ENCODE data around the gene GGTA1.
"Not testable (repeated sequence)": the region's sequence is repeated elsewhere in the genome, so short reads cannot be mapped to it uniquely, and the experiment has no call there.

The GGTA1 gene

DNA sequence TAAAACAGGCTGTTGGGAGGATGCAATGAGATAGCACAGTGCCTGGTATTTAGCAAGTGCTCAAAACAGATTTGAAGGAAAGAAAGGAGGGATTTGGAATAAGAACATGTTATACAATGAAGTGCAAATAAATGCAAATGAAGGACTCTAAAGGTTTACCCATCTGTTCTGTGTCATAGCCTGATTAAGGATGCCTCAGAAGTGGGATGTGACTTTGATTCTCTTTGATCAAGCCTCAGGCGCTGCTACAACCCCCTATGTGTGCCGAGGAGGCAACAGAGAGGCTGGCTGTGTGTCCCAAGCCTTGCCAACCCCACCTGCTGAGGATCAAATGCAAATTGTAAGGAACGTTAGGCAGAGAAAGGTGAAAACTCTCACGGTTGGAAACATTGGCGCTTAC lies 27.2 kb downstream of the GGTA1 start:
- no peaks in the 10 kb centered on the region for H3K27me3 ChIP-seq (ENCODE audit: control insufficient read depth, insufficient read depth, low read length)
- no peaks in the 10 kb centered on the region for H3K36me3 ChIP-seq (ENCODE audit: control insufficient read depth, insufficient read depth, low read length)
- no peak overlapping the region for H2AFZ ChIP-seq
- H3K4me1 ChIP-seq: no peaks in the 10 kb centered on the region
- no peak overlapping the region for H3K27ac ChIP-seq
- no peaks in the 10 kb centered on the region for H3K79me2 ChIP-seq
- TF ChIP-seq, protein P1, sequence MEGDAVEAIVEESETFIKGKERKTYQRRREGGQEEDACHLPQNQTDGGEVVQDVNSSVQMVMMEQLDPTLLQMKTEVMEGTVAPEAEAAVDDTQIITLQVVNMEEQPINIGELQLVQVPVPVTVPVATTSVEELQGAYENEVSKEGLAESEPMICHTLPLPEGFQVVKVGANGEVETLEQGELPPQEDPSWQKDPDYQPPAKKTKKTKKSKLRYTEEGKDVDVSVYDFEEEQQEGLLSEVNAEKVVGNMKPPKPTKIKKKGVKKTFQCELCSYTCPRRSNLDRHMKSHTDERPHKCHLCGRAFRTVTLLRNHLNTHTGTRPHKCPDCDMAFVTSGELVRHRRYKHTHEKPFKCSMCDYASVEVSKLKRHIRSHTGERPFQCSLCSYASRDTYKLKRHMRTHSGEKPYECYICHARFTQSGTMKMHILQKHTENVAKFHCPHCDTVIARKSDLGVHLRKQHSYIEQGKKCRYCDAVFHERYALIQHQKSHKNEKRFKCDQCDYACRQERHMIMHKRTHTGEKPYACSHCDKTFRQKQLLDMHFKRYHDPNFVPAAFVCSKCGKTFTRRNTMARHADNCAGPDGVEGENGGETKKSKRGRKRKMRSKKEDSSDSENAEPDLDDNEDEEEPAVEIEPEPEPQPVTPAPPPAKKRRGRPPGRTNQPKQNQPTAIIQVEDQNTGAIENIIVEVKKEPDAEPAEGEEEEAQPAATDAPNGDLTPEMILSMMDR (IDR thresholded peaks at IDR 0.05): no peak
- H3K4me2 ChIP-seq (ENCODE audit: low read length): no peak overlapping the region
- H3K9me3 ChIP-seq (ENCODE audit: control insufficient read depth, low read length): no peaks in the 10 kb centered on the region
- no peak overlapping the region for H3K9ac ChIP-seq
- no peak overlapping the region for H3K4me3 ChIP-seq (ENCODE audit: low read depth, low read length)

DNA sequence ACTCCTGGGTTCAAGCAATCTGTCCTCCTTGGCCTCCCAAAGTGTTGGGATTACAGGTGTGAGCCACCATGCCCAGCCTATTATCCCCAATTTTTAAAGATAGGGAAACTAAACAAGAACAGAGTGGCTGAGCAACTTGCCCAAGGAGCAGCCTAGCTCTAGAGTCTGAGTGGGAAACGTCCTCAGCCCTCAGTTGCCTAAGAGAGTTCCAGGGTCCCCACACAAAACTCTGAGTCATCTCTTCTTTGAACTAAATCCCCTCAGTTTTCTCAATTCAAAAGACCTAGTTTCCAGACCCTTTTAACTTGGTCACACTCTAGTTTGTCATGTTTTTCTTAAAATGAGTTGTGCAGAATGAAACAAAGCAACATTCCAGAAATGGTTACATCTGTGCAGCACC lies 33.5 kb downstream of the GGTA1 start:
- Histone ChIP-seq H3K27me3 (ENCODE audit: control insufficient read depth, insufficient read depth, low read length) (no peaks in the 10 kb centered on the region), H3K79me2 (no peaks in the 10 kb centered on the region), H3K36me3 (ENCODE audit: control insufficient read depth, insufficient read depth, low read length) (no peaks in the 10 kb centered on the region), H3K4me3 (ENCODE audit: low read depth, low read length) (no peak overlapping the region), H3K4me2 (ENCODE audit: low read length) (no peak overlapping the region), H3K27ac (no peak overlapping the region), H3K9me3 (ENCODE audit: control insufficient read depth, low read length) (no peaks in the 10 kb centered on the region), H2AFZ (no peak overlapping the region), H3K9ac (no peak overlapping the region), H3K4me1 (no peaks in the 10 kb centered on the region)
- TF ChIP-seq, protein P1 (IDR thresholded peaks at IDR 0.05): no peak

DNA sequence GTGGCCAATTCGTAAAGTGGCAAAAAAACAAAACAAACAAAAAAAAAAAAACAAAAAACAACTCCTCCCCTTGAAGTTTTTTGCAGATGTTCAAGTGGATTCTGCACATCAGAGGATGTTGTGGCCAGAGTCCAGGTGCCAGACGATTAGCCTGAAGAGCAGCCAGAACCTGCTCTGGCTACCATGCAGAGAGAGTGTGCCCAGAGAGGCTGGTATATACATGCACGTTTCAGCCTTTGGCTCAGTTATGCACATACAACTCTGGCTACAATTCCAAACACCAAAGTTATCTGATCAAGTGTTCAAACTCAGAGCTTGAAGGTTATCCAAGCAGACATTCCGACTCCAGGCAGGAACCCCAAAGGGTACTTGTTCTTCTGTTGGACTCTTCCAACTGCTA lies 34.7 kb downstream of the GGTA1 start:
- Histone ChIP-seq H3K79me2 (no peaks in the 10 kb centered on the region), H3K4me2 (ENCODE audit: low read length) (no peak overlapping the region), H3K4me1 (no peaks in the 10 kb centered on the region), H3K27ac (no peak overlapping the region), H3K9me3 (ENCODE audit: control insufficient read depth, low read length) (no peaks in the 10 kb centered on the region), H3K27me3 (ENCODE audit: control insufficient read depth, insufficient read depth, low read length) (no peaks in the 10 kb centered on the region), H3K9ac (no peak overlapping the region), H2AFZ (no peak overlapping the region), H3K4me3 (ENCODE audit: low read depth, low read length) (no peak overlapping the region), H3K36me3 (ENCODE audit: control insufficient read depth, insufficient read depth, low read length) (no peaks in the 10 kb centered on the region)
- TF ChIP-seq, protein P1 (IDR thresholded peaks at IDR 0.05): no peak

DNA sequence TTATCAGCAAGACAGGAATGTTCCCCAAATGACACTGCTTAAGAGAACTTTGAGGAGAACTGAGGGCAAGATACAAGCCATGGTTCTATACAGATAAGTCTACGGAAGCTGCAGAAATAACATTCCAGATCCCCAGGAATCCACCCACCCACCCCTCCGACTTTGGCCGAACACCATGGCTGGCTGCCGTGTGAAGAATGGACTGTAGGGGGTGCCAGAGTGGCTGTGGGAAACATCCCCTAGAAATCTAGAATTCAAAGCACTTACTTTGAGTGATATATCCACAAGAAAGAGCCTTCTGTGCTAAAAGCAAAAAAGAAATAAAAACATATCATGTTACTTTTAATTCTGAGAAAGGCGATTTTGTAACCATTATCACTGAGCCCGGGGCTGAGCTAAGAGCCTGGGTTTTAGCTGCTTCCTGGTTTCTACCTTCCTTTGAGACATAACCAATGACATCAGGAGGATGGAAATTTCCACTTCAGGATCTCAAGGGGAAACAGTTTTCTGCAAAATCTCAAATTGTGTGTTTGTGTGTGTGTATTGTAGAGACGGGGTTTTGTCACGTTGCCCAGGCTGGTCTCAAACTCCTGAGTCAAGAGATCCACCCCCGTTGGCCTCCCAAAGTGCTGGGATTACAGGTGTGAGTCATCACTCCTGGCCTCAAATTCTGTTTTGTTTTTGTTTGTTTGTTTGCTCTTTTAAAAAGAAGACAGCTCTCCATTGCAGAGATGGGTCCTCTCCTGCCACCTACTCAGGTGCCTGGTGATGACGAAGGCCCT lies 36.4 kb downstream of the GGTA1 start:
- Histone ChIP-seq H3K36me3 (ENCODE audit: control insufficient read depth, insufficient read depth, low read length) (no peaks in the 10 kb centered on the region), H3K79me2 (no peaks in the 10 kb centered on the region), H3K27ac (no peak overlapping the region), H3K9ac (no peak overlapping the region), H3K4me2 (ENCODE audit: low read length) (no peak overlapping the region), H2AFZ (no peak overlapping the region), H3K9me3 (ENCODE audit: control insufficient read depth, low read length) (no peaks in the 10 kb centered on the region), H3K4me1 (no peaks in the 10 kb centered on the region), H3K4me3 (ENCODE audit: low read depth, low read length) (no peak overlapping the region), H3K27me3 (ENCODE audit: control insufficient read depth, insufficient read depth, low read length) (no peaks in the 10 kb centered on the region)
- TF ChIP-seq, protein P1 (IDR thresholded peaks at IDR 0.05): peak; percentile 51

DNA sequence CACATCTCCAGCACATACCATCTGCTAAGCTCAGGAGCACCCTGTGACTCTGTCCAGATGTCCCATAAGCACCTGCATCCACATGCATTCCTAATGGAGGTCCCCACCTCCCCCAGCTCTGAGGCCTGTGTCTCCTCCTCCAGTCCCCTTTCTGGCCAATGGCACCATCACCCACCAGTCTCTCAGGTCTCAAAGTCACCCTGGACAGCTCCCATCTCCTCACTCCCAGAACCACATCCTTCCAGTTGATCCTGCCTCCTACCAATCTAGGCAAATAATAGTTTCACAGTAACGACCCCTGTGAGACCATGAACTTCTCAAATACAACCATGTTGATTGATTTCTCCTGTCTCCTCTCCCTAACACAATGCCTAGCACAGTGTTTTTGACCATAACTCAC lies 40.1 kb downstream of the GGTA1 start:
- no peak overlapping the region for H3K4me3 ChIP-seq (ENCODE audit: low read depth, low read length)
- no peak overlapping the region for H3K4me2 ChIP-seq (ENCODE audit: low read length)
- H3K27ac ChIP-seq: no peak overlapping the region
- no peaks in the 10 kb centered on the region for H3K36me3 ChIP-seq (ENCODE audit: control insufficient read depth, insufficient read depth, low read length)
- no peaks in the 10 kb centered on the region for H3K79me2 ChIP-seq
- no peaks in the 10 kb centered on the region for H3K4me1 ChIP-seq
- no peaks in the 10 kb centered on the region for H3K27me3 ChIP-seq (ENCODE audit: control insufficient read depth, insufficient read depth, low read length)
- no peaks in the 10 kb centered on the region for H3K9me3 ChIP-seq (ENCODE audit: control insufficient read depth, low read length)
- H2AFZ ChIP-seq: no peak overlapping the region
- TF ChIP-seq, protein P1 (IDR thresholded peaks at IDR 0.05): no peak
- H3K9ac ChIP-seq: no peak overlapping the region

DNA sequence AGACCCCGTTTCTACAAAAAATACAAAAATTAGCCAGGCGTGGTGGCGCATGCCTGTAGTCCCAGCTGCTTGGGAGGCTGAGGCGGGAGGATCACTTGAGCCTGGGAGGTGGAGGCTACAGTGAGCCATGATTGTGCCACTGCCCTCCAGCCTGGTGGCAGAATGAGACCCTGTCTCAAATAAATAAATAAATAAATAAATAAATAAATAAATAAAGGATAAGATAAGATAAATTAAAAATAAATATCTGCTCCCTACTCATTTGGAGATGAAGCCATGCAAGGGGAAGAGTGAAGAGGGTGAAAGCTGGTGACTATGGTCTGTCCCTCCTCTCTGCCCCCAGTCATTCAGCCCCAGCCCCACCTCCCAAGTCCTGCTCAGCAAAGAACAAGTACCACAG lies 41.2 kb downstream of the GGTA1 start:
- not testable (repeated sequence) for H2AFZ ChIP-seq; H3K9me3 ChIP-seq (ENCODE audit: control insufficient read depth, low read length); H3K4me3 ChIP-seq (ENCODE audit: low read depth, low read length); H3K27me3 ChIP-seq (ENCODE audit: control insufficient read depth, insufficient read depth, low read length); H3K9ac ChIP-seq; H3K36me3 ChIP-seq (ENCODE audit: control insufficient read depth, insufficient read depth, low read length); H3K79me2 ChIP-seq; H3K27ac ChIP-seq; H3K4me2 ChIP-seq (ENCODE audit: low read length); H3K4me1 ChIP-seq

Data from parathyroid adenoma (tissue), 2 donors.